NCI-H524 (cell line): ENCODE measurements around the gene DLX2.
"Not testable (repeated sequence)": the region's sequence is repeated elsewhere in the genome, so short reads cannot be mapped to it uniquely, and the experiment has no call there.

ENCODE experiments used
- DNase-seq, 2 experiments: peaks; one replicate each; lab custom pipeline; 2025; lab: John Stamatoyannopoulos, UW

Gene DLX2

GRCh38 chr2:172102391-172103359 is at the start of gene DLX2:
Gene DLX2, minus strand, starts transcription at chr2:172102900. Its CDS starts 362 bp downstream, at chr2:172102538.
- DNase-seq = peak; percentile 89 to 95

GRCh38 chr2:172147944-172148650 is 45.4 kb upstream of the DLX2 start:
- DNase-seq = no peak

- no peak for DNase-seq
Measured at GRCh38 chr2:172143817-172144216, 41.1 kb upstream of the DLX2 start.

- not testable (repeated sequence) for DNase-seq
Measured at GRCh38 chr2:172138727-172139126, 36.0 kb upstream of the DLX2 start.

- DNase-seq = no peak
Measured at GRCh38 chr2:172137943-172138342, 35.2 kb upstream of the DLX2 start.

- DNase-seq = no peak
Measured at GRCh38 chr2:172137109-172137508, 34.4 kb upstream of the DLX2 start.

GRCh38 chr2:172135446-172135845 is 32.7 kb upstream of the DLX2 start:
- no peak for DNase-seq

- no peak for DNase-seq
Measured at GRCh38 chr2:172134270-172134669, 31.6 kb upstream of the DLX2 start.

GRCh38 chr2:172131713-172132555 is 29.2 kb upstream of the DLX2 start:
- no peak for DNase-seq

GRCh38 chr2:172129404-172129803 is 26.7 kb upstream of the DLX2 start:
- DNase-seq = no peak

GRCh38 chr2:172128484-172128883 is 25.8 kb upstream of the DLX2 start:
- DNase-seq = no peak

- no peak for DNase-seq
Measured at GRCh38 chr2:172120118-172120517, 17.4 kb upstream of the DLX2 start.

- no peak for DNase-seq
Measured at GRCh38 chr2:172119089-172119488, 16.4 kb upstream of the DLX2 start.

- DNase-seq = no peak
Measured at GRCh38 chr2:172116107-172116506, 13.4 kb upstream of the DLX2 start.

GRCh38 chr2:172114579-172114978 is 11.9 kb upstream of the DLX2 start:
- DNase-seq = no peak

- not testable (repeated sequence) for DNase-seq
Measured at GRCh38 chr2:172114176-172114575, 11.5 kb upstream of the DLX2 start.

- DNase-seq = peak in 1 of 2 experiments; percentile 53
Measured at GRCh38 chr2:172113617-172114016, 10.9 kb upstream of the DLX2 start.

GRCh38 chr2:172109988-172110811 is 7.5 kb upstream of the DLX2 start:
- no peak for DNase-seq

- DNase-seq = no peak
Measured at GRCh38 chr2:172109256-172109987, 6.7 kb upstream of the DLX2 start.

- DNase-seq = no peak
Measured at GRCh38 chr2:172108587-172108930, 5.9 kb upstream of the DLX2 start.
